GM18507 (cell line): Measurements from ENCODE around the gene REN.

ENCODE experiments used
- DNase-seq: peaks from one replicate; pipeline ENCODE4 v3.0.0; 2011; ENCODE audit warnings: low read depth; ENCODE audit not compliant: insufficient read length; ENCODE audit errors: extremely low spot score
- FAIRE-seq: peaks from 2 replicates; lab custom pipeline; 2011; peaks lifted over from hg19 to GRCh38; lab: Jason Lieb, UNC

Gene REN

GRCh38 chr1:204115116-204115515 is 51.0 kb downstream of the REN start:
- no peak for DNase-seq
- no peak for FAIRE-seq

GRCh38 chr1:204114606-204115005 is 51.5 kb downstream of the REN start:
- DNase-seq (no peak), FAIRE-seq (no peak)

- DNase-seq (no peak), FAIRE-seq (no peak)
Observed at GRCh38 chr1:204113896-204114295, 52.2 kb downstream of the REN start.

- FAIRE-seq: no peak
- DNase-seq: no peak
Observed at GRCh38 chr1:204112876-204113730, 53.0 kb downstream of the REN start.

- DNase-seq: no peak
- FAIRE-seq: no peak
Observed at GRCh38 chr1:204110894-204111633, 55.1 kb downstream of the REN start.

GRCh38 chr1:204108312-204109141 is 57.6 kb downstream of the REN start:
- FAIRE-seq (no peak), DNase-seq (no peak)

- DNase-seq (no peak), FAIRE-seq (no peak)
Observed at GRCh38 chr1:204107892-204108291, 58.2 kb downstream of the REN start.

GRCh38 chr1:204106825-204107224 is 59.3 kb downstream of the REN start:
- FAIRE-seq (no peak), DNase-seq (no peak)

GRCh38 chr1:204105131-204105515 is 61.0 kb downstream of the REN start:
- DNase-seq (no peak), FAIRE-seq (no peak)
